G401 (cell line): ENCODE measurements around the gene IFT172. TPM values are rescaled to one million over a fixed set of nuclear protein-coding genes. Genes with fewer than 3 reads are reported as not detected.

ENCODE experiments used
- DNase-seq: peaks from one replicate; pipeline ENCODE4 v3.0.0-alpha.2; 2015; ENCODE audit warnings: low spot score
- in situ Hi-C: cut with HindIII; loops from 2 replicates; pipeline ENCODE4 v1.10.0; 2016; ENCODE audit warnings: low sequenced_read_pairs, mixed read lengths
- total RNA-seq: library from RNA; depleted of rRNA; stranded (reverse); fragments of >200 nt; shearing (Covaris generic); gene quantifications from 2 replicates; pipeline ENCODE4 v1.2.3, GENCODE V29; 2014

The IFT172 gene
- total RNA-seq, 1 experiment from 2014 or later, result 9.4 TPM

- in situ Hi-C loops, result no loop called here
- no peak for DNase-seq
Measured at GRCh38 chr2:27495840-27496356, 6.4 kb upstream of the IFT172 start.

GRCh38 chr2:27494944-27495554, 5.5 kb upstream of the IFT172 start, which contains the start of gene FNDC4:
Gene FNDC4, minus strand, starts transcription at chr2:27495200. Its CDS starts 521 bp downstream, at chr2:27494679.
- in situ Hi-C loops, result no loop called here
- DNase-seq, result peak; percentile 43

- DNase-seq, result peak; percentile 60
- in situ Hi-C loops, result no loop called here
Measured at GRCh38 chr2:27494284-27494943, 4.9 kb upstream of the IFT172 start.

GRCh38 chr2:27493948-27494283, 4.4 kb upstream of the IFT172 start:
- DNase-seq, result no peak
- in situ Hi-C loops, result no loop called here

- no peak for DNase-seq
- in situ Hi-C loops, result no loop called here
Measured at GRCh38 chr2:27492557-27492956, 3.0 kb upstream of the IFT172 start.

GRCh38 chr2:27489118-27489497, 435 bp downstream of the IFT172 start:
- DNase-seq, result no peak
- in situ Hi-C loops, result no loop called here

GRCh38 chr2:27485496-27485895, 4.0 kb downstream of the IFT172 start:
- DNase-seq, result no peak
- in situ Hi-C loops, result no loop called here

- in situ Hi-C loops, result no loop called here
- DNase-seq, result no peak
Measured at GRCh38 chr2:27471961-27472360, 17.6 kb downstream of the IFT172 start.

- in situ Hi-C loops, result no loop called here
- no peak for DNase-seq
Measured at GRCh38 chr2:27464443-27464842, 25.1 kb downstream of the IFT172 start.

- in situ Hi-C loops, result no loop called here
- peak; percentile 86 for DNase-seq
Measured at GRCh38 chr2:27461118-27461517, 28.4 kb downstream of the IFT172 start.

- DNase-seq, result no peak
Measured at GRCh38 chr2:27453968-27454367, 35.6 kb downstream of the IFT172 start.

GRCh38 chr2:27451095-27451494, 38.4 kb downstream of the IFT172 start:
- in situ Hi-C loops, result loop anchor here (10.0 kb wide), 1 partner anchor 174 kb away; the partner anchor contains the start of genes CCDC121 and GPN1
- DNase-seq, result no peak

More at GRCh38 chr2:27453968-27454367, 35.6 kb downstream of the IFT172 start:
- in situ Hi-C loops, result loop anchor here (10.0 kb wide), 1 partner anchor 171 kb away; the partner anchor contains the start of genes CCDC121 and GPN1

- no peak for DNase-seq
- in situ Hi-C loops, result no loop called here
Measured at GRCh38 chr2:27448381-27448780, 41.2 kb downstream of the IFT172 start.

GRCh38 chr2:27446057-27446456, 43.5 kb downstream of the IFT172 start:
- no peak for DNase-seq
- in situ Hi-C loops, result no loop called here

GRCh38 chr2:27445615-27446014, 43.9 kb downstream of the IFT172 start:
- in situ Hi-C loops, result no loop called here
- no peak for DNase-seq

- DNase-seq, result no peak
- in situ Hi-C loops, result no loop called here
Measured at GRCh38 chr2:27445155-27445554, 44.4 kb downstream of the IFT172 start.

GRCh38 chr2:27442920-27443282, 46.6 kb downstream of the IFT172 start:
- in situ Hi-C loops, result no loop called here
- peak; percentile 3 for DNase-seq

GRCh38 chr2:27441958-27442919, 47.3 kb downstream of the IFT172 start, which contains the start of gene KRTCAP3:
Gene KRTCAP3, plus strand, starts transcription at chr2:27442381. Its CDS starts 32 bp downstream, at chr2:27442413.
- DNase-seq, result peak; percentile 8

GRCh38 chr2:27441226-27441926, 48.2 kb downstream of the IFT172 start:
- no peak for DNase-seq

More at GRCh38 chr2:27441958-27442919, 47.3 kb downstream of the IFT172 start, which contains the start of gene KRTCAP3:
- in situ Hi-C loops, result no loop called here

More at GRCh38 chr2:27441226-27441926, 48.2 kb downstream of the IFT172 start:
- in situ Hi-C loops, result no loop called here
